ENCODE data around the gene ADGRG7.
"Not testable (repeated sequence)": the region's sequence is repeated elsewhere in the genome, so short reads cannot be mapped to it uniquely, and the experiment has no call there.

Gene ADGRG7

GRCh38 chr3:100609305-100609704, at the start of gene ADGRG7:
Gene ADGRG7, plus strand, starts transcription at chr3:100609601. Its CDS starts 256 bp downstream, at chr3:100609857.
- no peak for DNase-seq

DNA sequence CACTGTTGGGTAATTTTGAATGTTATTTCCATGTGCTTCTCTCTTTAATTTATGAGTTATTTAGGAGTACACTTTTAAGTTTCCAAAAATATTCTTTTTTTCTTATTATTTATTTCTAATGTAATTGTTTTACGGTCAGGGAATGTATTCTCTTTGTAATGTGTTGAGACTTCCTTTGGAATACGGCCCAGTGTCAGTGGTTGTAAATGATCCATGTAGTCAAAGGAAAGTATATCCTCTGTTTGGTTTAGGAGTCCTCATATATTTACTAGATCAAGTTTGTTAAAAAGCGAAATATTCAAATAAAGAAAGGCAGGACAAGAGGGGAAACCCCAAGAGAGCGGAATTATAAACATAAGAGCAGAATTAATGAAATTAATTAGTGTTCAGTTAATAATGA, 49.0 kb upstream of the ADGRG7 start:
- DNase-seq, result no peak

DNA sequence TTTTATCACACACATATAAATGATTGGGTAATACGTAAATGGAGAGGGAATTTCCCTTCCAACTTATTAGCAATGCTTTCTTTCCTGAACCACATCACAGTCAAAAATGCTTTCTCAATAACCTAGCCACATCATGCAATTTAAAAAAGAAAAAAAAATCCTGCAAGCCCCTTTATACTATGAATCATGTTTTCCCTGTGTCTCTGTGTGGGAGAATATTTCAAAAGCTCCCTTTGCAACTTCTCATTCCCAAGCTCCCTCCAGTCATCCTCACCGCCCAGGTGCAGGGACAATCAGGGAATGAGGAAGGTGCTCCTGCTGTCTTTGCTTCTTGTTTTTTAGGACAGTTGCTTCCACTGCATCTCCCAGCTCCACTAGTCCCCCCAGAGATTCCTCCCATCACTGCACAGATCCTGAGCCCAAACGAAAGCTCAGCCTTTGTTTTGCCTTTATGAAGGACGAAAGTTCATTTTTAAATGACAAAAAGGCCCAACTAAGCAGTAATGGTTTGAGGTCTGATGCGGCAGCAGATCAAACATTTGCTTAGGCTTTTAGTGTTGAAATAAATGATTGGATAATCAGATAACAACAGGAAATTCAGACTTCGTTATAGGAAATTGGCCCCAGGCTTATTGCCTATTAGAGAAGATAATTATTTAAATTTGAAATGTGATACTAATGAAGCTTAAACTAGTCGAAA, 47.8 kb upstream of the ADGRG7 start:
- no peak for DNase-seq

GRCh38 chr3:100562224-100562857, 47.1 kb upstream of the ADGRG7 start:
- DNase-seq, result no peak

- no peak for DNase-seq
Observed at GRCh38 chr3:100563228-100563627, 46.2 kb upstream of the ADGRG7 start.

- DNase-seq, result no peak
Observed at GRCh38 chr3:100563652-100564211, 45.7 kb upstream of the ADGRG7 start.

DNA sequence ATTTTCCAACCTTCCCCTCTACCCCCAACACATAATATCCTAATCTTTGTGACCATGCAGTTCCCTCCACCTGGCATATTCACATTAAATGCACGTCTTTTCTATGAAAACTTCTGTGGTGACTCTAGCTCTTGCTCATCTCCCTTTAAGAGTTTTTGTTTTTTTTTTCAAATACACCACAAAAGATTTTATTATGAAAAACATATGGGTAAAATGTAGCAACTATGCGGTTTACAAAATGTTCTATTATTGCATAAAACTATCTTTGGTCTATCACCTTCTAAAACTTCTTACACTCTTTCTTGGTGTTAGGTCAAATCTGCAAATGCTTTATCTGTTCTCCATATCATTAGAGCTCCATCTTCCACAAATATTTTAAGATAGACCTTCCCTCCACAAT, 38.6 kb upstream of the ADGRG7 start:
- DNase-seq, result no peak

DNA sequence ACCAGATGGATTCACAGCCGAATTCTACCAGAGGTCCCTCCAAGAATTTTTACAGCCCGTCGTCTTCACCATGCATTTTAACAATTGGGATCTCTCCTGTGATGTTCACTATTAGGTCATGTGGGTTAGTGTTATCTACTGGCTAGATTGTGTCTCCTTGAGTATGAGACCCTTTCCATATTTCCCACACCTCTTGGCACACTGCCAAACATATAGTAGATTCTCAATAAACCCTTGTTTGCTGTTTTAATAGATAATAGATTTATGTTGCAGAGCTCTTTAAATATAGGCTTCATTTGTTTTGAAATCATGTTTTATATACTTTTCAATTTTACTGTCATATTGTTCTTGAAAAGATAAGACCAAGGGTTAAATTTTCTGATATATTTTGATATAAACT, 34.9 kb upstream of the ADGRG7 start:
- no peak for DNase-seq

DNA sequence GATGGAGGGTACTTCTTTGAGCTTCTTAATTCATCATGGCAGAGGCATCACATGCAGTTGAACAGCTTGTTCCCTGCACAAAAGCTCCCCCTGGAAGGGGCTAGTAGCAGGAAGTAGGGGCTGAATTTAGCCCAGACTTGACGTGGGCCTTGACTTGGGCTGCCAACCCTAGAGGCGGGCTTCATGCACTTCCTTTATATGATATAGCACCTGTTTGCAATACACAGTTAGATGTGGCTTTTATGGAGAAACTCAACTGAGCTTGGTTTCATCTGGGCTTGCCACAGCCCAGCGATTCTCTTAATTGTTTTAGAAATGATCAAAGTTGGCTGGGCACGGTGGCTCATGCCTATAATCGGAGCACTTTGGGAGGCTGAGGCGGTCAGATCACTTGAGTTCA, 33.7 kb upstream of the ADGRG7 start:
- no peak for DNase-seq

- DNase-seq, result no peak
Observed at GRCh38 chr3:100577382-100578008, 31.9 kb upstream of the ADGRG7 start.

DNA sequence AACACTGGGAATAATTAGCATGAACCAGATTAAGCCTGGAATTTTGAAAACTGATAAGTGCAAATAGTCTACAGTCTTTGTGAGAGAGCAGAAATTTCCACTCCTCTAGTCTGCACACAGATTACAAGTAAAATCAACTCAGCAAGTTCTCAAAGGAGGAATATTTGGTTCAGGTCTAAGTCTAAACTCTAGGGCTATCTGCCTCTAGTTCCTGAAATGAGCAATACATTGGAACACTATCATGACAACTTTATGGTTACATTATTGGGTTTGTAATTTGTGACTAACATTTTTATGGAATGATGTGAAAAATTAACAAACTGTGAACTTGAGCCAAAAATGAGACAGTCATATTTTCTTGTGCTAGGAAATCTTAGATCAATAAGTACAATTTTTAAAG, 30.8 kb upstream of the ADGRG7 start:
- DNase-seq, result no peak

- no peak for DNase-seq
Observed at GRCh38 chr3:100580147-100580546, 29.3 kb upstream of the ADGRG7 start.

DNA sequence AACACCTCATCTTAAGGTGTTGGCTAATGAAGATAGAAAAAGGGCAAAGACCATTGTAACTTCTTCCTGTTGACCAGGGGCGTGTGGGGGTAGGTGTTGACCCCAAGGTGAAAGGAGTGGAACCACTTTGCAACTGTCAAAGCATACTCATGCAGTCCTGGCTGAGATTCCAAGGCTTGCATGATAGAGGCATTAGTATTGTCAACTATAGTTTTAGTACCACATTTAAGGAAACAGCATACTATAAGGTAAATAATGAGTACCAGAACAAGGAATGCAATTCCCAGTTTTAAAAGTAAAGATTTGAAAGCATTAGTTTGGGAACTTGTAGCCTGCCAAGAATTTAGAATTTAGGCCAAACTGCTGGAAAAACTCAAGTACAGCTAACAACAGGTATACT, 27.8 kb upstream of the ADGRG7 start:
- DNase-seq, result no peak

- DNase-seq, result not testable (repeated sequence)
Observed at GRCh38 chr3:100582157-100582556, 27.2 kb upstream of the ADGRG7 start.

DNA sequence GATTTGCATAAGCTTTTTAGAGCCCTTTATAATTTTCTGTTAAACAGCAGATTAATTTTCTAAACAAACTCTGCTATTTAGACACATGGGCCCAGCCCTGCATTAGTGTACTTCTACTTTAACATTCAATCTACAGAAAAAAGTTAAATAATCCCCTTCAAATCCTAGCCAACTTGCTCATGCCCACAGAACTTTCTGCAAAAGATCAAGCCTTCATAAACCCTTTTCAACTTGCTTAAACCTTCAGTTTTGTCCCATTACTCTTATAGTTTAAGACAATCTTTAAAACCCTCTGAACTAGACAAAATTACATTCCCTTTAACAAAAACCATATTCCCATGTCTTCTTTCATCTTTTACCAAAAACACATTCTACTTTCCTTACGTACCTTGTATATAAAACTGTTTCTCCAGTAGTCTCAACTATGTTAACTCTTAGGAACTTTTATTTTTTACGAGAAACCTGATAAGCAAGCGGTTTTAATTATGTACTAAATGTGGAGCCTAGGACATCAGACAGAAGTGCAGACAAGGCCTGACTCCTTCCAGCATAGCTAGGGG, 25.2 kb upstream of the ADGRG7 start:
- no peak for DNase-seq

- DNase-seq, result no peak
Observed at GRCh38 chr3:100586832-100587231, 22.6 kb upstream of the ADGRG7 start.

DNA sequence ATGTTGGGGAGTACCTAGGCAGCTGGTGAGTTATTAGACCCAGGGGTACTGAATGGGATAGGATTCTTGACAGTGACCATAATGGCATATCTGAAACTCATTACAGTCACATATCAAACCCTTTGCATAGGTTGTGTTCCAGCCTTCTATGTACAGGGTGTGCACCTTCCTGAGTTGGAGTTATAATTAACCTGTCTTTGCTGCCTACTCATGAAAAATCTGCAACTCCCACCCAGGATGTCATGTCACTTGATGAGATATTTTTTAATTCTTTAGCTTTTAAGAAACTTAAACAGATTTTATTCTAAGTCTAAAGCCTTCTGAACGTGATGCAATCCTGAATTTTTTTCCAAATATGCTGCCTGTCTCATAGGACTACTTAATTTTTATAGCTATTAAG, 21.1 kb upstream of the ADGRG7 start:
- no peak for DNase-seq

DNA sequence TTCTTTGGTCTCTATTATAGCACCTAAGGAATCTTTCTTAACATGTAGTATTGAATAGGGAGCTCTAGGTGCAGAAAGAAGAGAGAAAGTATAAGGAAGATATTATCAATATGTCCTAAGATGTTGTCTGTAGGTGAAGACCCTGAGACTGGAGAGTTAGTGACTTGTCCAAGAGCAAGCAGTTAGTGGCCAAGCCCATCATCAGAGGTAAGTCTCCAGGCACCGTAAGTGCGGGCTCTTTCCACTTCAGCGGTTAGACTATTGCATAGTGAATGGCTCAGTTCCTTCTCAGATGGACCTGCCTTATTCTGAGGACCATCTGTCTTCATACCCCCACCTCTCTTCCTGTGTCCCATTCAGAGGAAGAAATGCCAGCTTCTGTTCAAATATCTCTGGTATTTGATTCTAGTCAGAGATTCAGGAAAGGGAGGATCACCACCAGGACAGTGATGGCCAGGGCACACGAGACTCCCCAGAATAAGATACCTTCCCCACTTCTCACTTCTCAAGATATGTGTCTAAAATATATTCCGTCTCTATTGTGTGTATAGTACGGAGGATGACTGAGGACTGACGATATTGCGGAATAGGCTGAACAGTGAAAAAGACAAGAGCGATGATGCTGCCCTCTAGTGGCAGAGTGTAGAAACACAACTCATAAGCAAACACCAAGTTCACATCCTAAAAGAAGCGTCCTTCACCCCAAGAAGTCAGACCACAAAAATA, 19.1 kb upstream of the ADGRG7 start:
- peak; percentile 33 for DNase-seq

DNA sequence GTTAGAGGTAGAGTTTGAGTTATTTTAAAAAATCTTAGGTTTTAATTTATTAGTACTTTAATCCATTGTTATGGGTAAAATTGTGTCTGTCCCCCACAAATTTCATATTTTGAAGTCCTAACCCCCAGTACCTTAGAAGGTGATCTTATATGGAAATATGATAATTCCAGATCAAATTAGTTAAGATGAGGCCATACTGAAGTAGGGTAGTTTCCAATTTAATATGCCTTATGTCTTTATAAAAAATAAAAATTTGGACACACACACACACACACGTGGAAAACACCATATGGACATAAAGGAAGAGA, 18.6 kb upstream of the ADGRG7 start:
- DNase-seq, result no peak

- no peak for DNase-seq
Observed at GRCh38 chr3:100591411-100591810, 18.0 kb upstream of the ADGRG7 start.

DNA sequence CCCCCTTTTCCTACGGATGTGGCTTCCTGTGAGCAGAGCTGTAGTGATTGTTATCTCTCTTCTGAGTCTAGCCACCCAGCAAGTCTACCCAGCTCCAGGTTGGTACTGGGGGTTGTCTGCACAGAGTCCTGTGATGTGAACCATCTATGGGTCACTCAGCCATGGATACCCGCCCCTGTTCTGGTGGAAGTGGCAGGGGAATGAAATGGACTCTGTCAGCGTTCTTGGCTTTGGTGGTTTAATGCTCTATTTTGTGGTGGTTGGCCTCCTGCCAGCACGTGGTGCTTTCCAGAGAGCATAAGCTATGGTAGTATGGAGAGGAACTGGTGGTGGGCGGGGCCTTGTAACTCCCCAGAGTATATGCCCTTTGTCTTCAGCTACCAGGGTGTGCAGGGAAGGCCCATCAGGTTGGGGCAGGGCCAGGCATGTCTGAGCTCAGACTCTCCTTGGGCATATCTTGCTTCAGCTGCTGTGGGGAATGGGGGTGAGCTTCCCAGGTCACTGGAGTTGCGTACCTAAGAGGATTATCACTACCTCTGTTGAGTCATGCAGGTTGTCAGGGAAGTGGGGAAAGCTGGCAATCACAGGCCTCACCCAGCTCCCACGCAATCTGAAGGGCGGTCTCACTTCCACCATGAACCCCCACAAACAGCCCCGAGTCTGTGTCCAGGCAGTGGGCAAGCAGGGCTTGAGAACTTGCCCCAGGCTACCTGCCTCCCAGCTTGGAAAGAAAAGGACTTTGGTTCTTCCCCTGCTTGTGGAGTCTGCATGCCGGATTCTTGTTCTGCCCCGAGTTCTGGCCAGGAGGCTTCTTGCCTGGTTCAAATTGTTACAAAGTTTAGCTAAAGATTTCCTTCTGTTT, 9.0 kb upstream of the ADGRG7 start:
- DNase-seq, result no peak
